SK-N-SH (cell line): ENCODE results near the gene PARS2. TPM values are rescaled to one million over a fixed set of nuclear protein-coding genes. Genes with fewer than 3 reads are reported as not detected.
A peak's percentile ranks its signal among the peaks of the same experiment; 100 is the strongest.

Experiments
- CTCF ChIA-PET: fragments of 300-600, 350-600 bp; formaldehyde crosslinking; extraction: SDS; loops from one replicate; lab custom pipeline; 2021; lab: Yijun Ruan, JAX
- POLR2A ChIA-PET: fragments of 350-600 bp; sonication (Branson Sonifier 250); formaldehyde crosslinking; extraction: SDS; loops from one replicate; lab custom pipeline; 2020; ENCODE audit warnings: antibody characterized with exemption, inconsistent platforms; lab: Yijun Ruan, JAX
- DNase-seq: peaks from one replicate; pipeline ENCODE4 v3.0.0; 2012
- H2AFZ ChIP-seq: fragments of 200-600 bp; sonication (generic); 2 replicates; pipeline ENCODE4 v1.8.1; 2016; ENCODE audit warnings: antibody characterized with exemption, mild to moderate bottlenecking, low read depth
- H3F3A ChIP-seq: fragments of 200-600 bp; sonication (generic); replicated peaks from 2 replicates; pipeline ENCODE3; 2016; ENCODE audit warnings: antibody characterized with exemption, mild to moderate bottlenecking; ENCODE audit not compliant: insufficient read depth
- H3K27ac ChIP-seq, 2 experiments: fragments of 200-500 bp in 1 of 2; fragments of 200-600 bp in 1 of 2; sonication (Bioruptor generic) in 1 of 2; sonication (generic), shearing (Covaris generic) in 1 of 2; 2 replicates each; pipeline versions ENCODE4 v1.5.1 to v1.6.1; 2014 to 2016; ENCODE audit warnings: low read depth in 2 of 2, inconsistent platforms in 1 of 2, low read length in 1 of 2, mild to moderate bottlenecking in 1 of 2, mixed read lengths in 1 of 2
- H3K27me3 ChIP-seq: fragments of 200-600 bp; sonication (generic), shearing (Covaris generic); 2 replicates; pipeline ENCODE4 v1.6.1; 2016; ENCODE audit warnings: mixed run types; ENCODE audit not compliant: insufficient read depth
- H3K36me3 ChIP-seq, 2 experiments: fragments of 200-500 bp in 1 of 2; fragments of 200-600 bp in 1 of 2; sonication (Bioruptor generic) in 1 of 2; sonication (generic) in 1 of 2; replicated peaks in 1 of 2; 2 replicates each; pipeline versions ENCODE3 to v1.5.1; 2014 to 2016; ENCODE audit warnings: low read length in 1 of 2, mild to moderate bottlenecking in 1 of 2; ENCODE audit not compliant: insufficient read depth in 2 of 2, control insufficient read depth in 1 of 2
- H3K4me1 ChIP-seq, 2 experiments: fragments of 200-500 bp in 1 of 2; fragments of 200-600 bp in 1 of 2; sonication (Bioruptor generic) in 1 of 2; sonication (generic), shearing (Covaris generic) in 1 of 2; 2 replicates each; pipeline versions ENCODE4 v1.5.1 to v1.6.1; 2014 to 2016; ENCODE audit warnings: low read depth in 1 of 2, low read length in 1 of 2, mixed run types in 1 of 2; ENCODE audit not compliant: insufficient read depth in 2 of 2, control insufficient read depth in 1 of 2
- H3K4me2 ChIP-seq: fragments of 200-600 bp; sonication (generic), shearing (Covaris generic); 2 replicates; pipeline ENCODE4 v1.6.1; 2017; ENCODE audit warnings: mixed run types
- H3K4me3 ChIP-seq, 2 experiments: fragments of 200-500 bp in 1 of 2; fragments of 200-600 bp in 1 of 2; sonication (Bioruptor generic) in 1 of 2; sonication (generic), shearing (Covaris generic) in 1 of 2; 2 replicates each; pipeline versions ENCODE4 v1.5.1 to v1.8.1; 2014 to 2016; ENCODE audit warnings: low read depth in 2 of 2, inconsistent platforms in 1 of 2, low read length in 1 of 2, mild to moderate bottlenecking in 1 of 2, mixed read lengths in 1 of 2, moderate library complexity in 1 of 2
- H3K79me2 ChIP-seq: fragments of 200-600 bp; sonication (generic); 2 replicates; pipeline ENCODE4 v1.8.1; 2017; ENCODE audit warnings: mild to moderate bottlenecking; ENCODE audit not compliant: insufficient read depth
- H3K9ac ChIP-seq: fragments of 200-600 bp; sonication (generic); 2 replicates; pipeline ENCODE4 v1.6.1; 2017; ENCODE audit warnings: mixed run types
- H3K9me2 ChIP-seq: fragments of 200-600 bp; sonication (generic); 2 replicates; pipeline ENCODE4 v1.6.1; 2017; ENCODE audit warnings: mixed run types
- H3K9me3 ChIP-seq: fragments of 200-600 bp; sonication (generic); 2 replicates; pipeline ENCODE4 v1.6.1; 2017; ENCODE audit warnings: mixed run types, mild to moderate bottlenecking, moderate library complexity
- H4K20me1 ChIP-seq: fragments of 200-600 bp; sonication (generic); 2 replicates; pipeline ENCODE4 v1.6.1; 2017; ENCODE audit warnings: mild to moderate bottlenecking, mixed run types; ENCODE audit not compliant: insufficient read depth
- CHD2 ChIP-seq: fragments of 150-350 bp; IDR thresholded peaks from 2 replicates; pipeline ENCODE4 v1.6.1; 2018; ENCODE audit warnings: low read length; ENCODE audit not compliant: partially characterized antibody
- CTCF ChIP-seq: fragments of 200-600 bp; sonication (generic); IDR thresholded peaks from 2 replicates; pipeline ENCODE4 v1.6.1; 2017; ENCODE audit warnings: antibody characterized with exemption, mild to moderate bottlenecking, moderate library complexity
- EP300 ChIP-seq, 2 experiments: IDR thresholded peaks; 2 replicates each; pipeline versions ENCODE4 v1.4.0 to v1.6.1; 2012; ENCODE audit warnings: borderline replicate concordance in 1 of 2, low read depth in 1 of 2, low read length in 1 of 2
- FOSL2 ChIP-seq: IDR thresholded peaks from 2 replicates; pipeline ENCODE4 v1.4.0; 2012; ENCODE audit warnings: low read depth, mild to moderate bottlenecking, moderate library complexity, borderline replicate concordance
- FOXJ3 ChIP-seq: sonication (generic); formaldehyde crosslinking; IDR thresholded peaks from 2 replicates; pipeline ENCODE4 v1.5.1; 2020; ENCODE audit warnings: mild to moderate bottlenecking, missing genetic modification reagents
- GABPA ChIP-seq: IDR thresholded peaks from 2 replicates; pipeline ENCODE4 v1.4.0; 2012; ENCODE audit warnings: low read depth, mild to moderate bottlenecking
- GATA2 ChIP-seq: sonication (generic); formaldehyde crosslinking; IDR thresholded peaks from 2 replicates; pipeline ENCODE4 v1.5.0; 2020; ENCODE audit warnings: mild to moderate bottlenecking, missing genetic modification reagents
- MXI1 ChIP-seq: IDR thresholded peaks from 2 replicates; pipeline ENCODE4 v1.6.1; 2012; ENCODE audit warnings: mild to moderate bottlenecking, low read depth, low read length, improper control_type of control experiment
- NFIC ChIP-seq: IDR thresholded peaks from 2 replicates; pipeline ENCODE4 v1.4.0; 2012; ENCODE audit warnings: borderline replicate concordance
- NRF1 ChIP-seq: IDR thresholded peaks from 2 replicates; pipeline ENCODE4 v1.6.1; 2012; ENCODE audit warnings: low read depth, mild to moderate bottlenecking, low read length
- PBX3 ChIP-seq: IDR thresholded peaks from 2 replicates; pipeline ENCODE4; 2012
- POLR2AphosphoS5 ChIP-seq: IDR thresholded peaks from 2 replicates; pipeline ENCODE4 v1.6.1; 2012; ENCODE audit warnings: low read depth, low read length
- RAD21 ChIP-seq: IDR thresholded peaks from 2 replicates; pipeline ENCODE4 v1.6.1; 2012; ENCODE audit warnings: mild to moderate bottlenecking, low read length
- RCOR1 ChIP-seq: fragments of 150-350 bp; IDR thresholded peaks from 2 replicates; pipeline ENCODE4 v1.6.1; 2017; ENCODE audit warnings: antibody characterized with exemption, low read length
- REST ChIP-seq: IDR thresholded peaks from 2 replicates; pipeline ENCODE4 v1.6.1; 2012; ENCODE audit warnings: mild to moderate bottlenecking, low read depth, low read length, moderate library complexity
- RFX5 ChIP-seq: IDR thresholded peaks from 2 replicates; pipeline ENCODE4 v1.6.1; 2012; ENCODE audit warnings: mild to moderate bottlenecking, improper control_type of control experiment, low read length
- RXRA ChIP-seq: IDR thresholded peaks from 2 replicates; pipeline ENCODE4 v1.4.0; 2012; ENCODE audit warnings: low read depth, mild to moderate bottlenecking, borderline replicate concordance
- SMC3 ChIP-seq: IDR thresholded peaks from 2 replicates; pipeline ENCODE4 v1.6.1; 2012; ENCODE audit warnings: low read depth, low read length, improper control_type of control experiment
- TCF12 ChIP-seq: IDR thresholded peaks from 2 replicates; pipeline ENCODE4 v1.4.0; 2012
- TEAD4 ChIP-seq: IDR thresholded peaks from 2 replicates; pipeline ENCODE4 v1.4.0; 2012; ENCODE audit warnings: mild to moderate bottlenecking, borderline replicate concordance; ENCODE audit not compliant: insufficient read depth
- YY1 ChIP-seq: IDR thresholded peaks from 2 replicates; pipeline ENCODE4 v1.4.0; 2012; ENCODE audit warnings: low read depth, mild to moderate bottlenecking
- ZBTB33 ChIP-seq: IDR thresholded peaks from 2 replicates; pipeline ENCODE4 v1.4.0; 2012; ENCODE audit warnings: low read depth, borderline replicate concordance
- WGBS: methylation state at CpG from one replicate; pipeline ENCODE4 v1.1.6; 2017; ENCODE audit warnings: low lambda C conversion rate; 5-methylcytosine and 5-hydroxymethylcytosine counted together
- polyA plus RNA-seq, 3 experiments: library from polyadenylated mRNA; depleted of rRNA; stranded (reverse); fragments of >200 nt; gene quantifications; 2 replicates each; pipeline ENCODE4 v1.2.3, GENCODE V29; 2012

The PARS2 gene
- polyA plus RNA-seq, 1 of the 3 experiments (the other 2 are of a cell fraction): 3.2 TPM

GRCh38 chr1:54768093-54768492 lies 3.8 kb upstream of the PARS2 start:
- CTCF ChIA-PET: interaction anchor here (1.1 to 5.0 kb wide), 3 partner anchors 24 to 96 kb away, joined by 3 to 17 read pairs (median 3); no protein-coding TSS in a partner anchor
- no peak for DNase-seq
- no peaks in the 10 kb centered on the region for H3K9me2 ChIP-seq
- H3K27me3 ChIP-seq: no peaks in the 10 kb centered on the region
- H2AFZ ChIP-seq: peak overlapping the region; percentile 29; the same call in 1 of the 2 replicates
- TF ChIP-seq YY1 (no peak), ZBTB33 (no peak), RXRA (no peak), NRF1 (no peak), FOSL2 (no peak), EP300 (IDR thresholded peaks at IDR 0.05; ENCODE audit: borderline replicate concordance in 1 of 2, low read depth in 1 of 2, low read length in 1 of 2) (no peak), CTCF (0 out of 2 replicates have a peak, but pooled peaks have one; percentile 25), RCOR1 (no peak), FOXJ3 (CRISPR knock-in tag) (no peak), REST (no peak), TCF12 (no peak), POLR2AphosphoS5 (no peak), NFIC (no peak), MXI1 (no peak), RAD21 (peak; percentile 42), GABPA (no peak), CHD2 (no peak), RFX5 (no peak), PBX3 (no peak), SMC3 (peak; percentile 37; the same call in 1 of the 2 replicates), GATA2 (CRISPR knock-in tag) (no peak), TEAD4 (no peak)
- H4K20me1 ChIP-seq: no peaks in the 10 kb centered on the region
- no peaks in the 10 kb centered on the region for H3K36me3 ChIP-seq
- no peaks in the 10 kb centered on the region for H3F3A ChIP-seq
- H3K9ac ChIP-seq: no peak overlapping the region
- no peak overlapping the region for H3K27ac ChIP-seq
- WGBS: 82% methylated on average over 5 of the region's 5 CpGs
- H3K4me2 ChIP-seq: no peak overlapping the region
- no peaks in the 10 kb centered on the region for H3K9me3 ChIP-seq
- peaks cover 11% of the 10 kb centered on the region for H3K79me2 ChIP-seq
- no peak overlapping the region for H3K4me3 ChIP-seq
- peaks cover 5 to 14% of the 10 kb centered on the region in 2 experiments; a peak in 3 of 4 replicates for H3K4me1 ChIP-seq
- POLR2A ChIA-PET: no interaction called here
